NOMO-1 (cell line): ENCODE data around the gene ARCN1.

Experiments used
- DNase-seq, 2 experiments: peaks; one replicate each; lab custom pipeline; 2025; ENCODE audit not compliant: unreplicated experiment in 2 of 2; lab: John Stamatoyannopoulos, UW

Gene ARCN1

DNA sequence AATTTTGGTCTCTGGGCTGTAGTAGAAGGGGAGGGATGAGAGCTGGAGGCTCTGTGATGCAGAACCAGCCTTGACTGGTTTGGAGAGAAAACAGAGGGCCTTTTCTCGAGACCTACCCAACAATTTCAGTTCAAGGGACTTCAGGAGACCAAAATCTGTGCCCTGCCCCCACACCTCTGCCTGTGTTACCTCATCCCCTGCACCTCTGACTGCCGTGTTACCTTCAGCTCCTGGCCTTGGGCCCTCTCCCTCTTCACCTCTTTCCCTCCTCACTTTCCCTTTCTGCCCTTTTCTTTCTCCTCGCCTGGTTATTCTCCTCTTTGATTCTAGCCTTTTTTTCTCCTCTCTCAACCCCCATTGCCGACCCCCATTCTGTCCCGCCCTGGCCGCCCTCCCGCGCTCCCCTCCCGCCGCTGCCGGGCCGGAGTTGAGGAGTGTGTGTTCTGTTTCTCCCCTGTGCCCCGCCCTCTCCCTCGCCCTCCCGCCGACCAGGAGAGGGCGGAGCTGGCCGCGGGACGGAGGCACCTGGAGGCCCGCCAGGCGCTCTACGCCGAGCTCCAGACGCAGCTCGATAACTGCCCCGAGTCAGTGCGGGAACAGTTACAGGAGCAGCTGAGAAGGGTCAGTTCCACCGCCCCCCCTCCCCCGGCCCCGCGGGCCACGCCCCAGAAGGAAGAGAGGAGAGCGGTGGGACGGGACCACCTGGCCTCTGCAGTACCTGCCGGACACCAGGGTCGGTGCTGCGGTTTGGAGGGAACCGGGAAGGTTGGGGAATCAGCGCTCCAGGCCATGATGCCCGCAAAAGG is 62.4 kb downstream of the ARCN1 start:
- DNase-seq, result peak in 1 of 2 experiments; percentile 14

DNA sequence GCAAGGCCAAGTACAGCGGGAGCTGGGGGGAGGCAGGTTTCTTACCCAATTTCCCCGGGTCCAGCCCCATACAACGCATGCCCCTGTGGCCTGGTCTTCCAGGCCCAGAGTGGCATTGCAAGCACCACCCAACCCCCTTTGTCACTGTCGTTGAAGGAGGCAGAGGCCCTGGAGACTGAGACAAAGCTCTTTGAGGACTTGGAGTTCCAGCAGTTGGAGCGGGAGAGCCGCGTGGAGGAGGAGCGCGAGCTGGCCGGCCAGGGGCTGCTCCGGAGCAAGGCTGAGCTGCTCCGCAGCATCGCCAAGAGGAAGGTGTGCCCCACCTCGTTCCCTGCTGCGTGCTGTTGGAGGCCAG is 63.0 kb downstream of the ARCN1 start:
- no peak for DNase-seq

DNA sequence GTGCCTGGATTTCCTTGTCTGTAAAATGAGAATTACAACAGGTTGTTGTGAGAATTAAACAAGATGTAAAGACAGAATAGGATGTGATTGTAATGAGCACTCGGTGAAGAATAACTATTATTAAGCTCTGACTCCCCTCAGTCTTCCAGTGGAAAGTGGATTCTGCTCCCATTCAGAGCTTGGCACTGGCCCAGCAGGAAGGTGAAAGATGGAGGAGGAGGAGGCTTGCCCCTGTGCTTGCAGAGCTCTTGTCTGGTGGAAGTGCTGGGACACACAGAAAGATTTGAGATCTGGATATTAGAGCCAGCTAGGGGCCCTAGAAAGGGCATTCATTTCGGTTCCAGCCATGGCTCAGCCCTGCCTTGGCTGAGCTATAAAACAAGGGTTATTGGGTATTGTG is 63.4 kb downstream of the ARCN1 start:
- no peak for DNase-seq

DNA sequence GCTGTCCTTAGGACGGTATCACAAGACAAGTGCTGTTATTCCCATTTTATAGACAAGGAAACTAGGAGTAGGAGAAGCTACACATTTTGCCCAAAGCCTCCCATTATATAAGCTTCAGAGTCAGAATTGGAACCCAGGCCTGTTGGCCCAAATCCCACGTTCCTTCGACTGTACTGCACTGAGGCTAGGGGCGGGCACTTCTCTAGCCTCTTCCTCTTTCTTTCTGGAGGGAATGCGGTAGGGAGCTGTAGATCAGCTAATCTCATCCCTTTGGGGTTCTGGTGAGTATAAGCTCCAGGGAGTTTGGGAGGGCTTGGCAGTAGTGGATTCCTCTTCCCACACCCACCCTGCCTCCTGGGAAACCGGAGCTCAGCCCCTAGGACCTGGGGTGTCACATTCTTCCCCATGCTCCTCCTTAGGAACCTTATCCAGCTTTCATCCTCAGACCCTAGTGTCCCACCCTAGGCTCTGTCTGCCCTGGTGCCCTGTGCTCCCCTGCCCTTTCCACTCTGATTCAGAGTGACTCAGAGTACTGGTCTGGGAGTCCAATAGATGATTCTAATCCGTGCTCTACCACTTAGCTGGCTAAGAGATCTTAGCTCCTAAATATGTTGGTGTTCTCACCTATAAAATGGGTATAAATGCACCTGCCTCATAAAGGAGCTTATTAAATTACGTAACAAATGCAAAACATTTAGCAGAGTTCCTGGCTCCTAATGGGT is 64.5 kb downstream of the ARCN1 start:
- no peak for DNase-seq

DNA sequence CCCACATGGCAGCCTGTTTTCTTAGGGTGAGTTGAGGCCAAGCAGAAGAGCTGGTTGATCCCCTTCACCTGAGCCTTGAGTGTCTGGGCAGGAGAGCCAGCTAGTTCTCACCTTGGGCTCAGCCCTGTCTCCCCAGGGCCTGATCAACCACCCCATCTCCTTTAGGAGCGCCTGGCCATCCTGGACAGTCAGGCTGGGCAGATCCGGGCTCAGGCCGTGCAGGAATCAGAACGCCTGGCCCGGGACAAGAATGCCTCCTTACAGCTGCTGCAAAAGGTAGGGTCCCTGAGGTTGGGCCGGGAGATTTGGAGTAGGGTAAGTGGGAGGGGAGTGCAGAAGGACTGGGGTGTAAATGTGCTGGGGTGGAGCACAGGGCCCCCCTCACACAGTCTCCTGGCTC is 66.5 kb downstream of the ARCN1 start:
- DNase-seq, result no peak

DNA sequence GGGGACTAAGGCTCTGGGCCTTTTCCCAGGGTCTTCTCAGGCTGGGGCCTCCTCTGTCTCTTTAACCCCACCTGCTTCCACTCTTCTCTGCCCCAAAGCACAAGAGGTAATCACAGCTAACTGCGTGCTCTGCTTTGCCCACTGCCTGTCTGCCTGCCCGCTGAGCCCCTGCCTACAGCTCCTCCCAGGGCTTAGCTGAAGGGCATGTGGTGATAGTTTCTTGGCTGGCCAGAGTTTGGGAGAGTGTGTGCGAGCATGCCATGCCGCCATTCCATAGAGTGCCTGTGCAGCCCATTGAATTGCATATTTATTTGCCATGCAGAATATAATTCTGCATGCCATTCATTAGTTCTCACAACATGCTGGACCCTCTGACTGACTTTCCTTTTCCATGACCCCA is 67.7 kb downstream of the ARCN1 start:
- no peak for DNase-seq

DNA sequence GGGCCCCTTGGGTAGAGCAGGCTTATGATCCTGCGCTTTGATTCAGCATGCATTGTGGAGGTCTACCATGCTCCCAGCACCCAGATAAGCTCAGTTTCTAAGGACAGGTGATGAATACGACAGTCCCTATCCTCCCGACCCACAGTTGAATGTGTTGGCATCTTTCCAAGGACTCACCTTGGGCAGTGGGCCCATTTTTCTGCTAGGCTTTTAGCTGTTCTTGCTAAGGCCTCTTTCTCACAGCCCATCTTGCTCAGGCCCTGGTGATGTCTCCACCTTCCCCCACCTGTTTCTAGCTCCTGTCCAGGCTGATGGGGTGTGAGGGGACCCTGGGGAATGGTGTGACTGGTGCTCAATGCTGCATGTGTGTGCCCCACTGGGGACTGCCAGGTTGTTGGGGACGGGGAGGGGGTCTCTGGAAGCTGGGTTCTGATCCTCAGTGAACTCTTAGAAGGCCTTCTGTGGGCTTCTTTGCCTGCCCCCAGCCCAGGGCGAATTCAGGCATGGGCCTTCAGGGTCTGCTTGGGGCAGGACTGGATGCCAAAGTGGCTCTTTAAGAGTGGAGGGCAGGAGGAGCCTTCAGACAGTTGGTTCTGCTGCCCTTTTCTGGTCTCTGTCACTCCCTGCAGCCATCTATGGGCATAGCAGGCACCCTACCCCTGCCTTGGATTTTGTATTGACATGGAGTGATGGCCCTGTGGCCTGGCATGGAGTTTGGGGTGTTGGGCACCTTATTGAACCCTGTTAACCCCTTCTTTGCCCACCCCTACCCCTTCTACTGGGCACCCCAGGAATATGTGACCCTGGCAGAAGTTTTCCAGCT is 68.3 kb downstream of the ARCN1 start:
- DNase-seq, result no peak

DNA sequence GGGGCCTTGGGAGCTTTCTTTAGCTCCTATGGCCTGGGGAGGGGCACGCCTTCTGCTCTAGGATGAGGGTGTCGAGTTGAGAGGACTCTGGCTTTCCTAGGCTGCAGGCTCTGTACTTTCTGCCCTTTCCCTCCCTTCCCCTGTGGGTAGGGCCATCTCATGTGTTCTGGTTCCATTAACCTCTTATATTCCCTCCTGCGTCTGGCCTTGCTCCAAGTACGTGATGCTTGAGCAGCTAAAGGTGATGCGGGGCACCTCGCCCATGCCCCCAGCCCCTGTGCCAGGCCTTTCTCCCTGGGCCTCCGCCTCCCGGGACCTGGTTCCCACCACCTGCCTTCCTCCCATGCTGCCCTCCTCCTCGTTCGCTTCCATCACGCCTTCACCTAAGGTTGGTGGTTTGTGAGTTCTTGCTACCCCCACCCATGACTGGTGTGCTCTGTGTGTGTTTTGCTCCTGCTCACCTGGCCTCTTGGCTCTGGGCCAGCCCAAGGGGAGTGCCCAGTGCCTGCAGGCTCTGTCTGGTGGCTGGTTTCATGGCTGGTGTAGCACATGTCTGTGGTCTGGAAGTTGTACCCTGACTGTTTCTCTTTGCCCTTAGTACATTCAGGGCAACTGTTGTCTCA is 69.3 kb downstream of the ARCN1 start:
- no peak for DNase-seq

DNA sequence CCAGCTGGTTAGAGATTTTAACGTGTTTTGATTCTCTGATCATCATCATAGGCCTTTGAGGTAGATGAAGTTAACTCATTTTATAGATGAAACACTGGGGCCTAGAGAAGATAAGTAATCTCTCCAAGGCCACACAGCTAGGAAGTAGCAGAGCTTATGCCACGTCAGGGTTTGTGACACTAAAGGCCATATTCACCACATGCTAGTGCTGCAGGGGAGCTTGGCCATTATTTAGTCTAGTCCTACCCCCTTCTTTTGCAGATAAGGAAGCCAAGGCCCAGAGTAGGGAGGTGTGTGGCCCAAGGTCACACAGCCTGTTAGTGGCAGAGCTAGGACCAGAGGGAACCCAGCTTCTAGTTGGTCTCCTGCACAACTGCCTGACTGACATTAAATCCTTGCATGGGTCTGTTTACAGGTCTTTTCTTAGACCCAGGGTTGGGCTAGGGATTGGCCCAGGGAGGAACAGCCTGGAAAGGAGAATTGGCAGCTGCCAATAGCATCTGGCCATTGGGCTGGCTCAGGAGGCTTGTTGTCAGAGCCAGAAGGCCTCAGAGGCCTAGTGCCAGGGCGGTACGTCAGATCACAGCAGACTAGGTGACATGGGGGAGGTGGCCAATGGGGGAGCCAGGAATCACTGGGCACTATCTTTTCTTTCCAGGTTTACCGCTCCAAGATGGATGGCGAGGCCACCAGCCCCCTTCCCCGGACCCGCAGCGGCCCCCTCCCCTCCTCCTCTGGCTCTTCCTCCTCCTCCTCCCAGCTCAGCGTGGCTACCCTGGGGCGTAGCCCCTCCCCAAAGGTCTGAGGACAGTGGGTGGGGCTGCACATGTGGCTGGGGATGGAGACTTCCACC is 71.2 kb downstream of the ARCN1 start:
- DNase-seq, result no peak

DNA sequence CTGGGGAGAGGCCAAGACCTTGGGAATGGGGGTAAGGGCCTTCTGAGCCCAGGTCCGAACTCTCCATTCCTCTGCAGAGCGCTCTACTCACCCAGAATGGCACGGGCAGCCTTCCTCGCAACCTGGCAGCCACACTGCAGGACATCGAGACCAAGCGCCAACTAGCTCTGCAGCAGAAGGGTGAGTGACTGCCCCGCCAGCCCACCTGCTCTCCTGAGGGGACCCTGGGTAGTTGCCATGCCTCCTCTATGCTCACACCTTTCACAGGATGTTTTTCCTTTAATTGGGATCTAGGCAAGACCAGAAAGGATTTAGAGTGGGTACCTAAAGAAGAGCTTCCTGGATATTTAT is 71.8 kb downstream of the ARCN1 start:
- DNase-seq, result no peak

DNA sequence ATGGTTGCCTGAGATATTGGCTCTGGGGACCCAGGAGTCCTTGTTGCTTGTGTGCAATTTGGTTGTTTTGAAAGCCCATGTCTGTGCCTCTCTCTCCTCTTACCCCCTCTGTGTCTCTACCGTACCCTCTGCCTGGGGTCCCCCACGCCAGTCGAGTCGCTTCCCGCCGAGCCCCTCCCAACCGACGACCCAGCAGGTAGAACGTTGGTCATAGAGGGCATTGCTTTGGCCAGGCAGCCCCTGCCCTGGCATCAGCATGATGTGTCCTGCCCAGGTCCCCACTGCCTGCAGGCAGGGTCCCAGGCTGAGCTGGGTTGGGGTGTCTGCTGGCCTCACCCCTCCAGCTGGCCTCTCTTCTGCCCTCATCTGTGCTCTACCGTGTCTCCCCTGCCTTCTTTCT is 72.3 kb downstream of the ARCN1 start:
- no peak for DNase-seq

DNA sequence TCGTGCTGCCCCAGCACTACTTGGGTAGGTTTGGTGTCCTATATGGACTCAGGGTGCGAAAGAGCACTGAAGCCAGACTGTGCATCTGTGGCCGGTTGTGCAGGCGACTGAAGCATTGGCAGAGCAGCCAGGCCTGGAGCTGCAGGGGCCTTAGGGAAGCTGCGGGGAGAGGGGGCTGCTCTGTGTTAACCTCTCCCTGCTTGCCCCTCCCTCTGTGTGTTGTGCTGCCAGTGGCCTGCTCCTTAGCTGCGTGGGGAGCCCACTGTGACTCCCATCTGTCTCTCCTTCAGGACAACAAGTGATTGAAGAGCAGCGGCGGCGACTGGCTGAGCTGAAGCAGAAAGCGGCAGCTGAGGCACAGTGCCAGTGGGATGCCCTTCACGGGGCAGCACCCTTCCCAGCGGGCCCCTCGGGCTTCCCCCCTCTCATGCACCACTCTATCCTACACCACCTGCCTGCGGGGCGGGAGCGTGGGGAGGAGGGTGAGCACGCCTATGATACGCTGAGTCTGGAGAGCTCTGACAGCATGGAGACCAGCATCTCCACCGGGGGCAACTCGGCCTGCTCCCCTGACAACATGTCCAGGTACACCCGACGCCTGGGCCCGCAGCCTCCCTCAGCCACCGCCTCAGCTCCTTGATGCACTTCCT is 73.0 kb downstream of the ARCN1 start:
- DNase-seq, result no peak

DNA sequence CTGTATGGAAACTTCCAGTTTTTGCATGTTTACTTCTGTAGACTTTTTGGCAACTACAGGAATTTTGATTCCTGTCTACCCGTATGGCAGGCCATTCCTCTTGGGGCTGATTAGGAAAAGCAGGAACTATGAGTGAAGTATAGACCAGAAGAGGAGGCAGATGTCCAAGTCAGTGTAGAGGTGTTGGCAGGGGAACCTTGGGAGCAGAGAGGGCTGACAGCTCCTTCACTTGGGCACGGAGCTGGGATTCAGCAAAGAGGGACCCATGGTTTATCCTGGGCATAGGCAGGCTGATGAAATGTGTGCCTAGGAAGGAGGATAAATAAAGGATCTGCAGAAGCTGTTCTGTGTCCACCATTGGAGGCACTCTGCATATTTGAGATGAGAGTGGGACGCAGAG is 74.2 kb downstream of the ARCN1 start:
- no peak for DNase-seq

DNA sequence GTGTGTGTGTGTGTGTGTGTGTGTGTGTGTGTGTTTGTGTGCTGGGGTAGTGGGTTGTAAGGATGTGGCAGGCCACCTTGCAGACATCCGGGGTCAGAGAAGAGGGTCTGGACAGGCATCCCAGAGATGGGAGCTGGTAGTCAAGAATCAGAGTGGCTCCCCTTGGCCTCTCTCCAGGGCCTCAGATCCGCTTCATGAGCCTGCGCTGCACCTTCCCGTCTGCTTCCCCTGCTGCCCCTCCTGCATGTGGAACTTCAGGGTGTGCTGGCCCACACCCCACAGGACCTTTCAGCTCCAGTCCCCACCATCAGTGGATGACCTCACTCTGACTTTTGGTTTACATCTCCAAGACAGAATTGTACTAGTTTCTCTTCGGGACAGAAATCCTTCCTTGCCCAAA is 76.1 kb downstream of the ARCN1 start:
- DNase-seq, result no peak

DNA sequence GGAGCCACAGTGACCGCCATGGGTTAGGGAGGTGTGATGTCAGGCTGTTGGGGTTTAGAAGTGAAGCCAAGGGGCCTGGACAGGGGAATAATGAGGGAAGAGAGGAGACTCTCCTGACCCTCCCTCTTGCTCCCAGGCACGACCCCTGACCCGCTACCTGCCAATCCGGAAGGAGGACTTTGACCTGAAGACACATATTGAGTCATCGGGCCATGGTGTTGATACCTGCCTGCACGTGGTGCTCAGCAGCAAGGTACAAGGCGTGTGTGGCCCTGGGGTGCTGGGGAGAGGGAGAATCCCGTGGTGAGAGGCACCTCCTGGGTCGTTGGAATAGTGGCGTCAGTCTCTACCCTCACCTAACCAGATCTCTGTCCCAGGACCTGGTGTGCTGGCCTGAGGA is 77.7 kb downstream of the ARCN1 start:
- DNase-seq, result no peak

DNA sequence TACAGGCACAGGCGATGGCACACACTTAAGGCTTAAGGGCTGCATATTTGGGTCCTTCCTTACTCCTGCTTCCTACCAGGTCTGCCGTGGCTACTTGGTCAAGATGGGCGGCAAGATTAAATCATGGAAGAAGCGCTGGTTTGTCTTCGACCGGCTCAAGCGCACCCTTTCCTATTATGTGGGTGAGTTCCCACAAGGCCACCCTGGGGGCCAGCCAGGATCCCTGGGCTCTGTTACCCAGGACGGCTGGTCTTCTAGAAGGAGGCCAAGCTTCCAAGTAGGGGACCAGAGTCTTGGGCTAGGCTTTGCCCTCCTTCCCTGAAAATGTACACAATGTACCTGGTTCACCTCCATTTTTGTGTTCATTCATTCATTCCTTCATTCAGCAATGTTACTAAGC is 78.2 kb downstream of the ARCN1 start:
- DNase-seq, result no peak

DNA sequence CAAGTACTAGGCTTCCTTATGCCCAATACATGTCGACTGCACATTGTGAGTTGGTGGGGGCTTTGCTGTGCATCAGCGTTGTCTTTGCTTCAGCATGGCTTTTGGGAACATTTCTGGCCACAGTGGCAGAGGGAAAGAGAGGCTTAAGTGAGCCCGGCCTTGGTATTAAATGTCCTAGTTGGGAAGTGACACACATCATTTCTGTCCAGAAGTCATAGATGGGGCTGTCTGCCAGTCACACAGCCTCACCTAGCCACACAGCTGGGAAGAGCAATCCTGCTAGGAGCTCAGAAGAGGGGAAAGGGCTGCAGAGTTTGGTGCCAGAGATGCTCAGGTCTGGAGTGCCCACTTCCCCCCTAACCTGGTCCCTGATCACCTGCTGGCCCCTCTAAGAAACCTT is 79.6 kb downstream of the ARCN1 start:
- no peak for DNase-seq
